ENCODE results near the gene ACTA2. TPM values are rescaled to one million over a fixed set of nuclear protein-coding genes. Genes with fewer than 3 reads are reported as not detected.

The ACTA2 gene
- 53.0 and 99.3 TPM in 2 replicates for total RNA-seq

DNA sequence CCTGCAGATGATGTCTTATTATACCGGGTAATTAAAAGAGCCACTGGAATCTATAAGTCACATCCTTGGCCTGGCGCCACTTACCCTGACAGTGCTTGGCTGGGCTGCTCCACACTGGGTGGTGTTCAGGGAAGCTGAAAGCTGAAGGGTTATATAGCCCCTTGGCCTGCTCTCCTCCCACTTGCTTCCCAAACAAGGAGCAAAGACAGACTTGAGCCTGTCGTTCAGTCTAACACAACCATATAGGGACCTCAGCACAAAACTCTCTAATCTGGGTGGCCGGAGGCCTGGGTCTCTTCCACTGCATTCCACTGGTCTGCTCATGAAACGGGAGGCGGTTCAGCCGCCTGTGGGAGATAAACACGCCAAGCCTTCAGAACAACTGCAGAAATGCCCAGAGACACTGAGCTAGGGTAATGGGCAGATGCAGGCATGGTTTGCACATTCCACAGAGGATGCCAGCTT is at the start of gene ACTA2:
ACTA2 (minus strand) TSS at position 127 of the 465 bp plus-strand sequence. CDS start 3,843 bp downstream, outside the sequence.

DNA sequence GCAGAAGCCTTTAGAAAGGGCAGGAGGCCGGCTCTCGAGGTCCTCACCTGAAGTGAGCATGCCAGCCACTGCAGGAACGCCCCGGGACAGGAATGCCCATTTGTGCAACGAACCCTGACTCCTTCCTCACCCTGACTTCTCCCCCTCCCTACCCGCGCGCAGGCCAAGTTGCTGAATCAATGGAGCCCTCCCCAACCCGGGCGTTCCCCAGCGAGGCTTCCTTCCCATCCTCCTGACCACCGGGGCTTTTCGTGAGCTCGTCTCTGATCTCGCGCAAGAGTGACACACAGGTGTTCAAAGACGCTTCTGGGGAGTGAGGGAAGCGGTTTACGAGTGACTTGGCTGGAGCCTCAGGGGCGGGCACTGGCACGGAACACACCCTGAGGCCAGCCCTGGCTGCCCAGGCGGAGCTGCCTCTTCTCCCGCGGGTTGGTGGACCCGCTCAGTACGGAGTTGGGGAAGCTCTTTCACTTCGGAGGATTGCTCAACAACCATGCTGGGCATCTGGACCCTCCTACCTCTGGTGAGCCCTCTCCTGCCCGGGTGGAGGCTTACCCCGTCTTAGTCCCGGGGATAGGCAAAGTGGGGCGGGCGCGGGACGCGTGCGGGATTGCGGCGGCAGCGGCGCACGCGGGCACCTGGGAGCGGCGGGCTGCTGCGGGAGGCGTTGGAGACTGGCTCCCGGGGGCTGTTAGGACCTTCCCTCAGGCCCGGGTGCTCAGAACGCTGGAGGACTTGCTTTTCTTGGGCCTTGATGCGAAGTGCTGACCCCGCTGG is 38.0 kb upstream of the ACTA2 start, which contains the start of gene FAS:
FAS (plus strand) TSS at position 415 of the 777 bp plus-strand sequence; CDS start at position 494, 79 bp downstream.

Other genes starting within 250 kb of the ACTA2 start
- gene LIPK, start 246.5 kb downstream of the ACTA2 start, total RNA-seq = not detected in 2 replicates
- gene LIPN, start 192.8 kb downstream of the ACTA2 start, total RNA-seq = not detected in 2 replicates
- gene LIPM, start 150.0 kb downstream of the ACTA2 start, total RNA-seq = not detected in 2 replicates
- under 0.01 TPM in 1 of 2 replicates, not detected in the other for gene ANKRD22, start 100.9 kb downstream of the ACTA2 start, total RNA-seq
- gene STAMBPL1, start 72.5 kb downstream of the ACTA2 start, total RNA-seq = 14.5 and 30.1 TPM in 2 replicates
- 58.5 and 88.8 TPM in 2 replicates for gene FAS, start 38.0 kb upstream of the ACTA2 start, total RNA-seq

All from bronchial smooth muscle cell (primary cell).